ENCODE results near the gene RPS6KA3. TPM values are rescaled to one million over a fixed set of nuclear protein-coding genes. Genes with fewer than 3 reads are reported as not detected.

Gene RPS6KA3
- total RNA-seq, 1 experiment from 2014 or later: 35.0 TPM

- H3K9me3 ChIP-seq (ENCODE audit: low read length): no peaks in the 10 kb centered on the region
- H3K36me3 ChIP-seq (ENCODE audit: insufficient read depth, low read length): no peaks in the 10 kb centered on the region
- peaks cover 73% of the 10 kb centered on the region for H3K79me2 ChIP-seq (ENCODE audit: low read length)
- H4K20me1 ChIP-seq (ENCODE audit: insufficient read depth, low read depth, low read length): no peaks in the 10 kb centered on the region
- no peak overlapping the region for H3K4me3 ChIP-seq (ENCODE audit: low read length)
- H3K27ac ChIP-seq (ENCODE audit: low read length): no peak overlapping the region
- H3K27me3 ChIP-seq (ENCODE audit: low read length): no peaks in the 10 kb centered on the region
- no peak overlapping the region for H2AFZ ChIP-seq (ENCODE audit: low read length)
- no peak overlapping the region for H3K4me2 ChIP-seq (ENCODE audit: low read depth, low read length, poor library complexity, severe bottlenecking)
- no peak overlapping the region for H3K9ac ChIP-seq (ENCODE audit: low read length)
- H3K4me1 ChIP-seq (ENCODE audit: low read length): no peaks in the 10 kb centered on the region
- DNase-seq: no peak
- H3K9me2 ChIP-seq (replicated peaks; ENCODE audit: insufficient read depth, low read length): no peaks in the 10 kb centered on the region
Observed at GRCh38 chrX:20212486-20213089, 54.1 kb downstream of the RPS6KA3 start.

DNA sequence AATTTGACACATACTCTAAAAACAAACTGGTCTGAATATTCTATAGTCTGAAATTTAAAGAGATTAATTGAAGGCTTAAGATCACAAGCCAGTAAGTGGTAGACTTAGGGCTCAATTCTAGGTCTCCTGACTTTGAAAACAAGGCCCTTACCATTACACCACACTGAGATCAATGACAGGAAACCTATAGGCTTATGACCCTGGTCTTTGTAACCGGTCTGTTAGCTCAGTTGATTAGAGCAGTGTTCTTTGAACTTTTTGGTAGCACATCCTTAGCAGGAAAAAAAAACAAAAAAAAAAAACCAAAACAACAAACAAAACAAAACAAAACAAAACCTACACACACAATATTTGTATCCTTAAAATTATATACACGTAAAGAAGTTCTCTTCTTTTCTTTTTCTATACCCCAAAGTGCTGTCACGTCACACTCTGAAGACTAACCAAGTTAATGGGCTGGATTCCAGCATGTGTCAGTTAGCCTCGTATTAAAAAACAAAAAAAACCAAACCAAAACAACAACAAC lies 55.4 kb downstream of the RPS6KA3 start:
- H3K4me1 ChIP-seq (ENCODE audit: low read length): no peaks in the 10 kb centered on the region
- no peak overlapping the region for H3K9ac ChIP-seq (ENCODE audit: low read length)
- no peak overlapping the region for H3K4me2 ChIP-seq (ENCODE audit: low read depth, low read length, poor library complexity, severe bottlenecking)
- H3K79me2 ChIP-seq (ENCODE audit: low read length): peaks cover 65% of the 10 kb centered on the region
- H3K36me3 ChIP-seq (ENCODE audit: insufficient read depth, low read length): no peaks in the 10 kb centered on the region
- H4K20me1 ChIP-seq (ENCODE audit: insufficient read depth, low read depth, low read length): no peaks in the 10 kb centered on the region
- no peaks in the 10 kb centered on the region for H3K9me3 ChIP-seq (ENCODE audit: low read length)
- no peak overlapping the region for H3K27ac ChIP-seq (ENCODE audit: low read length)
- no peak overlapping the region for H2AFZ ChIP-seq (ENCODE audit: low read length)
- H3K27me3 ChIP-seq (ENCODE audit: low read length): no peaks in the 10 kb centered on the region
- DNase-seq: no peak
- no peak overlapping the region for H3K4me3 ChIP-seq (ENCODE audit: low read length)
- no peaks in the 10 kb centered on the region for H3K9me2 ChIP-seq (replicated peaks; ENCODE audit: insufficient read depth, low read length)

- no peaks in the 10 kb centered on the region for H3K9me2 ChIP-seq (replicated peaks; ENCODE audit: insufficient read depth, low read length)
- DNase-seq: no peak
- no peak overlapping the region for H3K4me2 ChIP-seq (ENCODE audit: low read depth, low read length, poor library complexity, severe bottlenecking)
Observed at GRCh38 chrX:20205927-20206708, 60.6 kb downstream of the RPS6KA3 start.

GRCh38 chrX:20204351-20204750 lies 62.4 kb downstream of the RPS6KA3 start:
- no peak for DNase-seq
- Histone ChIP-seq H3K27me3 (ENCODE audit: low read length) (no peaks in the 10 kb centered on the region), H3K4me3 (ENCODE audit: low read length) (no peak overlapping the region), H3K9me2 (replicated peaks; ENCODE audit: insufficient read depth, low read length) (no peaks in the 10 kb centered on the region), H3K79me2 (ENCODE audit: low read length) (peaks cover 20% of the 10 kb centered on the region), H4K20me1 (ENCODE audit: insufficient read depth, low read depth, low read length) (no peaks in the 10 kb centered on the region), H3K4me2 (ENCODE audit: low read depth, low read length, poor library complexity, severe bottlenecking) (no peak overlapping the region), H3K36me3 (ENCODE audit: insufficient read depth, low read length) (peaks cover 11% of the 10 kb centered on the region), H3K4me1 (ENCODE audit: low read length) (no peaks in the 10 kb centered on the region), H3K9me3 (ENCODE audit: low read length) (no peaks in the 10 kb centered on the region), H2AFZ (ENCODE audit: low read length) (no peak overlapping the region), H3K9ac (ENCODE audit: low read length) (no peak overlapping the region), H3K27ac (ENCODE audit: low read length) (no peak overlapping the region)

More at GRCh38 chrX:20205927-20206708, 60.6 kb downstream of the RPS6KA3 start:
- H3K9ac ChIP-seq (ENCODE audit: low read length): no peak overlapping the region
- peaks cover 11% of the 10 kb centered on the region for H3K36me3 ChIP-seq (ENCODE audit: insufficient read depth, low read length)
- no peaks in the 10 kb centered on the region for H3K9me3 ChIP-seq (ENCODE audit: low read length)
- no peaks in the 10 kb centered on the region for H4K20me1 ChIP-seq (ENCODE audit: insufficient read depth, low read depth, low read length)
- no peak overlapping the region for H2AFZ ChIP-seq (ENCODE audit: low read length)
- H3K27ac ChIP-seq (ENCODE audit: low read length): no peak overlapping the region
- H3K4me3 ChIP-seq (ENCODE audit: low read length): no peak overlapping the region
- H3K79me2 ChIP-seq (ENCODE audit: low read length): peaks cover 34% of the 10 kb centered on the region
- H3K27me3 ChIP-seq (ENCODE audit: low read length): no peaks in the 10 kb centered on the region
- H3K4me1 ChIP-seq (ENCODE audit: low read length): no peaks in the 10 kb centered on the region

DNA sequence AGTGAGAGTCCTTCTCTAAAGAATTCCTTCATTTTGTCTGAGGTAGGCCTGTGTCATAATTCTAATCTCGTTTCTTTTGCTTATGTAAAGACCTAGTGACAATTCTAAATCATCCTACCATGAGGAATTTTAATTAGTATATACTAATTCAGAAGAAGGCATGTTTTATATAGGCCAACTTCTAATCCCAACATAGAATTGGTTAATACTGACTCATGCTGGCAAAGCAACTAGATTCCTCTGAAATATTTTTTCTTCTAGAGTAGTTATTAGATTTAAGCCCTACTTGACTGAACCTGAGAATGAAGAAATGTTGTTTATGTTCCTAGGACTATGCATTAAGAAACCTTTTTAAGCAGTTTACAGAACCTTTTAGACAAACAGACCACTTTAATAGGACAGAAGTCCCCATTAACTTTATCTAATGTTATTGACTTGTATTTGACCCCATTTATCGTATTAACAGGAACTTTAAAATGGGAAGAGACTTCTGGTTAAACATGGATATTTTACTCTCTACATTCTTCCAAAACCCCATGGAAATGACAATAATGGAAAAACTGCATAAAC lies 69.0 kb downstream of the RPS6KA3 start:
- Histone ChIP-seq H2AFZ (ENCODE audit: low read length) (no peak overlapping the region), H3K4me3 (ENCODE audit: low read length) (no peak overlapping the region), H3K27ac (ENCODE audit: low read length) (no peak overlapping the region), H3K4me2 (ENCODE audit: low read depth, low read length, poor library complexity, severe bottlenecking) (no peak overlapping the region), H3K36me3 (ENCODE audit: insufficient read depth, low read length) (peaks cover 5% of the 10 kb centered on the region), H3K9me2 (replicated peaks; ENCODE audit: insufficient read depth, low read length) (no peaks in the 10 kb centered on the region), H3K9me3 (ENCODE audit: low read length) (no peaks in the 10 kb centered on the region), H3K9ac (ENCODE audit: low read length) (no peak overlapping the region), H4K20me1 (ENCODE audit: insufficient read depth, low read depth, low read length) (no peaks in the 10 kb centered on the region), H3K4me1 (ENCODE audit: low read length) (no peaks in the 10 kb centered on the region), H3K27me3 (ENCODE audit: low read length) (no peaks in the 10 kb centered on the region), H3K79me2 (ENCODE audit: low read length) (peaks cover 16% of the 10 kb centered on the region)
- DNase-seq: no peak

GRCh38 chrX:20189171-20189570 lies 77.5 kb downstream of the RPS6KA3 start:
- H3K36me3 ChIP-seq (ENCODE audit: insufficient read depth, low read length): peaks cover 7% of the 10 kb centered on the region

GRCh38 chrX:20181598-20182329 lies 84.9 kb downstream of the RPS6KA3 start:
- no peaks in the 10 kb centered on the region for H3K79me2 ChIP-seq (ENCODE audit: low read length)
- no peak overlapping the region for H3K4me2 ChIP-seq (ENCODE audit: low read depth, low read length, poor library complexity, severe bottlenecking)
- no peaks in the 10 kb centered on the region for H3K9me3 ChIP-seq (ENCODE audit: low read length)
- no peaks in the 10 kb centered on the region for H3K27me3 ChIP-seq (ENCODE audit: low read length)
- H3K36me3 ChIP-seq (ENCODE audit: insufficient read depth, low read length): peaks cover 7% of the 10 kb centered on the region; the same call in 1 of the 2 replicates
- H3K4me3 ChIP-seq (ENCODE audit: low read length): no peak overlapping the region
- no peak overlapping the region for H3K9ac ChIP-seq (ENCODE audit: low read length)
- no peak overlapping the region for H2AFZ ChIP-seq (ENCODE audit: low read length)
- H3K9me2 ChIP-seq (replicated peaks; ENCODE audit: insufficient read depth, low read length): no peaks in the 10 kb centered on the region
- H4K20me1 ChIP-seq (ENCODE audit: insufficient read depth, low read depth, low read length): no peaks in the 10 kb centered on the region
- H3K4me1 ChIP-seq (ENCODE audit: low read length): no peaks in the 10 kb centered on the region
- DNase-seq: no peak
- H3K27ac ChIP-seq (ENCODE audit: low read length): no peak overlapping the region

More at GRCh38 chrX:20189171-20189570, 77.5 kb downstream of the RPS6KA3 start:
- DNase-seq: no peak
- no peaks in the 10 kb centered on the region for H4K20me1 ChIP-seq (ENCODE audit: insufficient read depth, low read depth, low read length)
- H2AFZ ChIP-seq (ENCODE audit: low read length): no peak overlapping the region
- H3K4me3 ChIP-seq (ENCODE audit: low read length): no peak overlapping the region
- no peaks in the 10 kb centered on the region for H3K4me1 ChIP-seq (ENCODE audit: low read length)
- no peaks in the 10 kb centered on the region for H3K79me2 ChIP-seq (ENCODE audit: low read length)
- H3K9me3 ChIP-seq (ENCODE audit: low read length): no peaks in the 10 kb centered on the region
- no peak overlapping the region for H3K9ac ChIP-seq (ENCODE audit: low read length)
- H3K9me2 ChIP-seq (replicated peaks; ENCODE audit: insufficient read depth, low read length): no peaks in the 10 kb centered on the region
- no peak overlapping the region for H3K27ac ChIP-seq (ENCODE audit: low read length)
- H3K27me3 ChIP-seq (ENCODE audit: low read length): no peaks in the 10 kb centered on the region
- H3K4me2 ChIP-seq (ENCODE audit: low read depth, low read length, poor library complexity, severe bottlenecking): no peak overlapping the region

DNA sequence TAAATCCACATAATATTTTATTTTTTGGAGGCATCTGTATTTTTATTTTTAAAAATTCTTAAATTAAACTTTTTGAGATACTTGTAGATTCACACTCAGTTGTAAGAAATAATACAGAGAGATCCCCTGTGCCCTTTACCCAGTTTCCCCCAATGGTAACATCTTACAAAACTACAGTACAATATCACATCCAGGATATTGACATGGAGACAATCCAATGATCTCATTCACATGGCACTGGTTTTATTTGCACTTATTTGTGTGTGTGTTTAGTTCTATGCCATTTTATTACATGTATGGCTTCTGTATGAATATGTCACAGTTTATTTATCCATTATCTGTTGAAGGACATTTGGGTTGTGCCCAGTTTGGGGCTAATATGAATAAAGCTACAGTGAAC lies 89.6 kb downstream of the RPS6KA3 start:
- DNase-seq: no peak
- no peak overlapping the region for H3K27ac ChIP-seq (ENCODE audit: low read length)
- no peaks in the 10 kb centered on the region for H3K79me2 ChIP-seq (ENCODE audit: low read length)

More for the DNA sequence above, 89.6 kb downstream of the RPS6KA3 start:
- Histone ChIP-seq H3K9me2 (replicated peaks; ENCODE audit: insufficient read depth, low read length) (no peaks in the 10 kb centered on the region), H3K4me2 (ENCODE audit: low read depth, low read length, poor library complexity, severe bottlenecking) (no peak overlapping the region), H3K27me3 (ENCODE audit: low read length) (no peaks in the 10 kb centered on the region), H4K20me1 (ENCODE audit: insufficient read depth, low read depth, low read length) (no peaks in the 10 kb centered on the region), H3K36me3 (ENCODE audit: insufficient read depth, low read length) (peaks cover 7% of the 10 kb centered on the region; the same call in 1 of the 2 replicates), H3K9me3 (ENCODE audit: low read length) (no peaks in the 10 kb centered on the region), H3K4me1 (ENCODE audit: low read length) (no peaks in the 10 kb centered on the region), H2AFZ (ENCODE audit: low read length) (no peak overlapping the region), H3K9ac (ENCODE audit: low read length) (no peak overlapping the region), H3K4me3 (ENCODE audit: low read length) (no peak overlapping the region)
